ENCODE data around the gene MAP3K4. TPM values are rescaled to one million over a fixed set of nuclear protein-coding genes. Genes with fewer than 3 reads are reported as not detected.

MAP3K4 gene
- 10 to 100 TPM; 22.5 to 38.0 (median 27.4) TPM for total RNA-seq

GRCh38 chr6:160991406-160992060, at the start of gene MAP3K4:
Gene MAP3K4, plus strand, starts transcription at chr6:160991769. Its CDS starts 163 bp downstream, at chr6:160991932.
- 1% methylated on average over 22 of the region's 97 CpGs; no CpG with 5 or more reads in 1 of the 2 donors for WGBS, 2 donors
- TF ChIP-seq POLR2A (IDR thresholded peaks at IDR 0.05) (peak in 3 of 4 donors; percentile 2 to 71 (median 43)), CTCF (IDR thresholded peaks at IDR 0.05) (peak in 3 of 6 experiments; percentile 4 to 14 (median 5))

GRCh38 chr6:160943997-160944396, 47.6 kb upstream of the MAP3K4 start:
- intact Hi-C loops (cut with DNase I) = no loop called here
- no peak overlapping the region for H3K27ac ChIP-seq
- no peak for TF ChIP-seq CTCF (IDR thresholded peaks at IDR 0.05)
- H3K9me3 ChIP-seq = no peaks in the 10 kb centered on the region
- peaks cover 0 to 3% (median 0%) of the 10 kb centered on the region in 3 donors for H3K4me1 ChIP-seq
- H3K27me3 ChIP-seq = peaks cover 0 to 26% (median 0%) of the 10 kb centered on the region in 4 donors
- no peak for DNase-seq
- WGBS, 2 donors = 76% methylated on average over 2 of the region's 2 CpGs
- no peaks in the 10 kb centered on the region for H3K36me3 ChIP-seq
- H3K4me3 ChIP-seq = no peak overlapping the region

More at GRCh38 chr6:160991406-160992060, at the start of gene MAP3K4:
- no peaks in the 10 kb centered on the region for H3K27me3 ChIP-seq
- no peaks in the 10 kb centered on the region for H3K36me3 ChIP-seq
- peak within 1 kb of the TSS; percentile 89 to 98 (median 97) for H3K27ac ChIP-seq
- peaks cover 12 to 51% (median 24%) of the 10 kb centered on the region in 3 donors for H3K4me1 ChIP-seq
- peak; percentile 19 for DNase-seq
- H3K4me3 ChIP-seq = peak within 1 kb of the TSS; percentile 75 to 97 (median 94)
- intact Hi-C loops (cut with DNase I) = loop anchor here (5.0 kb wide), 1 partner anchor 59 kb away; no protein-coding TSS in a partner anchor
- H3K9me3 ChIP-seq = no peaks in the 10 kb centered on the region

- Histone ChIP-seq H3K9me3 (no peaks in the 10 kb centered on the region), H3K4me1 (peaks cover 0 to 18% (median 0%) of the 10 kb centered on the region in 3 donors), H3K27me3 (peaks cover 0 to 14% (median 0%) of the 10 kb centered on the region in 4 donors), H3K27ac (no peak overlapping the region), H3K36me3 (no peaks in the 10 kb centered on the region), H3K4me3 (no peak overlapping the region)
- DNase-seq = no peak
- WGBS, 2 donors = 72 to 80% methylated on average over 11 to 12 of the region's 12 CpGs
- TF ChIP-seq POLR2A (IDR thresholded peaks at IDR 0.05) = no peak
- no peak for TF ChIP-seq CTCF (IDR thresholded peaks at IDR 0.05)
- intact Hi-C loops (cut with DNase I) = no loop called here
Measured at GRCh38 chr6:160945516-160946177, 45.9 kb upstream of the MAP3K4 start.

- Histone ChIP-seq H3K4me1 (peaks cover 0 to 29% (median 7%) of the 10 kb centered on the region in 3 donors), H3K9me3 (no peaks in the 10 kb centered on the region), H3K27me3 (no peaks in the 10 kb centered on the region), H3K27ac (peak overlapping the region; percentile 25 to 87 (median 68)), H3K4me3 (no peak overlapping the region), H3K36me3 (no peaks in the 10 kb centered on the region)
- 18 to 36% methylated on average over 2 of the region's 2 CpGs for WGBS, 2 donors
- no peak for DNase-seq
- intact Hi-C loops (cut with DNase I) = no loop called here
- TF ChIP-seq POLR2A (IDR thresholded peaks at IDR 0.05) = no peak
- no peak for TF ChIP-seq CTCF (IDR thresholded peaks at IDR 0.05)
Measured at GRCh38 chr6:160949531-160949930, 42.0 kb upstream of the MAP3K4 start.

- Histone ChIP-seq H3K36me3 (no peaks in the 10 kb centered on the region), H3K4me3 (no peak overlapping the region), H3K27me3 (no peaks in the 10 kb centered on the region), H3K4me1 (peaks cover 0 to 29% (median 7%) of the 10 kb centered on the region in 3 donors), H3K9me3 (no peaks in the 10 kb centered on the region), H3K27ac (peak overlapping the region; percentile 43 to 87 (median 68))
- intact Hi-C loops (cut with DNase I) = no loop called here
- no peak for DNase-seq
- TF ChIP-seq CTCF (IDR thresholded peaks at IDR 0.05) (no peak), POLR2A (IDR thresholded peaks at IDR 0.05) (no peak)
- 29 to 35% methylated on average over 4 of the region's 4 CpGs for WGBS, 2 donors
Measured at GRCh38 chr6:160950507-160950906, 41.1 kb upstream of the MAP3K4 start.

Measured in esophagus squamous epithelium (tissue), 5 donors.